K562 (cell line): ENCODE results near the gene MPV17L2. TPM values are rescaled to one million over a fixed set of nuclear protein-coding genes. Genes with fewer than 3 reads are reported as not detected.

Experiments used
- CAMTA2 ChIP-seq: fragments of 250-450 bp; sonication (Bioruptor Pico); conservative IDR thresholded peaks from 2 replicates; pipeline ENCODE4 v1.5.1; 2022
- DEAF1 ChIP-seq: fragments of 450-650 bp; formaldehyde crosslinking; IDR thresholded peaks from 2 replicates; pipeline ENCODE4 v1.4.0; 2020; ENCODE audit warnings: mild to moderate bottlenecking, moderate library complexity
- DNMT1 ChIP-seq: fragments of 450-650 bp; IDR thresholded peaks from 2 replicates; pipeline ENCODE4 v1.6.1; 2016; ENCODE audit warnings: antibody characterized with exemption, mild to moderate bottlenecking
- EP300 ChIP-seq: IDR thresholded peaks from 2 replicates; pipeline ENCODE4 v1.6.1; 2012; ENCODE audit warnings: low read length, improper control_type of control experiment
- ETV5 ChIP-seq: sonication (generic); formaldehyde crosslinking; IDR thresholded peaks from 2 replicates; pipeline ENCODE4 v1.4.0; 2020; ENCODE audit warnings: low read depth, mild to moderate bottlenecking, missing genetic modification reagents
- HNRNPUL1 ChIP-seq: fragments of 200-400 bp; formaldehyde crosslinking; IDR thresholded peaks from 2 replicates; pipeline ENCODE4 v1.6.1; 2017; ENCODE audit warnings: low read length
- HOMEZ ChIP-seq: fragments of 250-450 bp; sonication (Bioruptor Pico); IDR thresholded peaks from 2 replicates; pipeline ENCODE4 v1.4.0; 2020; ENCODE audit warnings: mild to moderate bottlenecking, moderate library complexity
- MCM5 ChIP-seq: fragments of 450-650 bp; IDR thresholded peaks from 2 replicates; pipeline ENCODE4 v1.6.1; 2016; ENCODE audit warnings: low read depth
- NR0B1 ChIP-seq: fragments of 450-650 bp; IDR thresholded peaks from one replicate; pipeline ENCODE4 v1.6.1; 2018; ENCODE audit warnings: mild to moderate bottlenecking, moderate library complexity; ENCODE audit not compliant: partially characterized antibody
- RBM14 ChIP-seq: fragments of 200-400 bp; formaldehyde crosslinking; IDR thresholded peaks from 2 replicates; pipeline ENCODE4 v1.6.1; 2018; ENCODE audit warnings: low read depth, mild to moderate bottlenecking, low read length, moderate library complexity, borderline replicate concordance; ENCODE audit not compliant: insufficient read depth
- SMC3 ChIP-seq: conservative IDR thresholded peaks from 2 replicates; pipeline ENCODE4 v1.6.1; 2011; ENCODE audit warnings: low read depth, low read length, improper control_type of control experiment; ENCODE audit not compliant: insufficient read depth
- TAF7 ChIP-seq: fragments of 450-650 bp; IDR thresholded peaks from 2 replicates; pipeline ENCODE4 v1.6.1; 2016; ENCODE audit warnings: missing genetic modification characterization, missing compliant biosample characterization
- TRIM28 ChIP-seq: fragments of 450-650 bp; IDR thresholded peaks from 2 replicates; pipeline ENCODE4 v1.6.1; 2017
- USF1 ChIP-seq: sonication (generic); formaldehyde crosslinking; IDR thresholded peaks from 2 replicates; pipeline ENCODE4 v1.9.0; 2022; ENCODE audit warnings: mild to moderate bottlenecking, missing genetic modification reagents
- ZMIZ1 ChIP-seq, 2 experiments: fragments of 150-350 bp in 1 of 2; IDR thresholded peaks; 2 replicates each; pipeline ENCODE4 v1.6.1; 2012 to 2016; ENCODE audit warnings: low read depth in 2 of 2, low read length in 2 of 2, mild to moderate bottlenecking in 1 of 2, moderate library complexity in 1 of 2
- ZNF41 ChIP-seq: fragments of 250-450 bp; sonication (Bioruptor Pico); conservative IDR thresholded peaks from 2 replicates; pipeline ENCODE4 v1.4.0; 2020; ENCODE audit warnings: mild to moderate bottlenecking
- ZNF449 ChIP-seq: fragments of 250-450 bp; sonication (Bioruptor Pico); IDR thresholded peaks from 2 replicates; pipeline ENCODE4 v1.8.0; 2022; ENCODE audit warnings: moderate library complexity, mild to moderate bottlenecking, inconsistent platforms
- ZNF785 ChIP-seq: fragments of 250-450 bp; sonication (Bioruptor Pico); IDR thresholded peaks from 2 replicates; pipeline ENCODE4 v1.4.0; 2020; ENCODE audit warnings: mild to moderate bottlenecking
- polyA plus RNA-seq, 8 experiments: library from polyadenylated mRNA; depleted of rRNA in 4 of 8; stranded (reverse) in 5 of 8; unstranded in 3 of 8; fragments of >200 nt; fragmentation: Nextera tagmentation in 2 of 8; fragmentation: Illumina TruSeq in 1 of 8; extraction: Ambion mirVana in 2 of 8; extraction: Trizol in 1 of 8; gene quantifications; 2 replicates each; pipeline versions ENCODE4 v1.2.1 to v1.2.3, GENCODE V29; 2011 to 2014; ENCODE audit warnings: inconsistent platforms in 1 of 8, missing spikeins in 1 of 8
- total RNA-seq, 7 experiments: library from RNA; depleted of rRNA in 6 of 7; stranded (reverse); fragments of >200 nt in 6 of 7; fragmentation: Illumina TruSeq in 2 of 7; extraction: Trizol in 2 of 7; gene quantifications; 2 replicates each; pipeline versions ENCODE4 v1.2.1 to v1.2.3, GENCODE V29; 2011 to 2021; ENCODE audit warnings: low replicate concordance in 1 of 7

Gene MPV17L2
- total and polyA plus RNA-seq, 9 of the 15 experiments (the other 6 are each of a cell fraction or from before 2014, with no cell fraction given), result 10.6 to 60.2 (median 28.5) TPM

- TF ChIP-seq HOMEZ, result no peak
- no peak for TF ChIP-seq ETV5 (CRISPR knock-in tag)
- TF ChIP-seq ZNF785, result no peak
- no peak for TF ChIP-seq TRIM28
- no peak for TF ChIP-seq DEAF1
- no peak for TF ChIP-seq SMC3
- TF ChIP-seq CAMTA2, result no peak
- no peak for TF ChIP-seq HNRNPUL1
- no peak for TF ChIP-seq ZMIZ1 (IDR thresholded peaks at IDR 0.05; ENCODE audit: low read depth in 2 of 2, low read length in 2 of 2)
- no peak for TF ChIP-seq ZNF449 (CRISPR knock-in tag)
- TF ChIP-seq MCM5, result no peak
- 0 out of 2 replicates have a peak, but pooled peaks have one; percentile 3 for TF ChIP-seq USF1
- no peak for TF ChIP-seq NR0B1
- no peak for TF ChIP-seq ZNF41 (CRISPR knock-in tag)
- no peak for TF ChIP-seq EP300
- TF ChIP-seq TAF7 (tag), result no peak
- TF ChIP-seq RBM14, result no peak
- no peak for TF ChIP-seq DNMT1
These were observed 31.9 kb upstream of the MPV17L2 start (continued) for GRCh38 chr19:18160971-18161635.
